ENCODE data around the gene SOX21.
"Not testable (repeated sequence)": the region's sequence is repeated elsewhere in the genome, so short reads cannot be mapped to it uniquely, and the experiment has no call there.

SOX21 gene

GRCh38 chr13:94712287-94712811, at the start of gene SOX21:
TSS of gene SOX21 (minus strand) at chr13:94712545. CDS start at chr13:94712049, 496 bp downstream.
- no peak for DNase-seq (ENCODE audit: low read depth)

GRCh38 chr13:94761407-94761806, 49.1 kb upstream of the SOX21 start:
- no peak for DNase-seq (ENCODE audit: low read depth)

- DNase-seq (ENCODE audit: low read depth), result no peak
These were observed 46.9 kb upstream of the SOX21 start for GRCh38 chr13:94759120-94759728.

GRCh38 chr13:94758436-94758960, 46.2 kb upstream of the SOX21 start:
- DNase-seq (ENCODE audit: low read depth), result no peak

GRCh38 chr13:94753327-94753726, 41.0 kb upstream of the SOX21 start:
- DNase-seq (ENCODE audit: low read depth), result no peak

GRCh38 chr13:94749162-94749561, 36.8 kb upstream of the SOX21 start:
- DNase-seq (ENCODE audit: low read depth), result no peak

- no peak for DNase-seq (ENCODE audit: low read depth)
These were observed 26.9 kb upstream of the SOX21 start for GRCh38 chr13:94739235-94739634.

GRCh38 chr13:94731028-94731427, 18.7 kb upstream of the SOX21 start:
- no peak for DNase-seq (ENCODE audit: low read depth)

GRCh38 chr13:94729941-94730340, 17.6 kb upstream of the SOX21 start:
- not testable (repeated sequence) for DNase-seq (ENCODE audit: low read depth)

GRCh38 chr13:94726425-94726824, 14.1 kb upstream of the SOX21 start:
- DNase-seq (ENCODE audit: low read depth), result no peak

- DNase-seq (ENCODE audit: low read depth), result no peak
These were observed 10.4 kb upstream of the SOX21 start for GRCh38 chr13:94722609-94723345.

- not testable (repeated sequence) for DNase-seq (ENCODE audit: low read depth)
These were observed 6.4 kb upstream of the SOX21 start for GRCh38 chr13:94718697-94719096.

- no peak for DNase-seq (ENCODE audit: low read depth)
These were observed 5.6 kb upstream of the SOX21 start for GRCh38 chr13:94717916-94718315.

GRCh38 chr13:94716016-94716415, 3.7 kb upstream of the SOX21 start:
- no peak for DNase-seq (ENCODE audit: low read depth)

GRCh38 chr13:94713561-94714182, 1.3 kb upstream of the SOX21 start:
- no peak for DNase-seq (ENCODE audit: low read depth)

- DNase-seq (ENCODE audit: low read depth), result no peak
These were observed 641 bp upstream of the SOX21 start for GRCh38 chr13:94712812-94713560.

- no peak for DNase-seq (ENCODE audit: low read depth)
These were observed 621 bp downstream of the SOX21 start for GRCh38 chr13:94711561-94712286.

- DNase-seq (ENCODE audit: low read depth), result no peak
These were observed 1.3 kb downstream of the SOX21 start for GRCh38 chr13:94710881-94711560.

GRCh38 chr13:94710065-94710781, 2.1 kb downstream of the SOX21 start:
- DNase-seq (ENCODE audit: low read depth), result no peak
